PC-3 (cell line): ENCODE results near the gene TM2D1.

Experiments
- EZH2 ChIP-seq: fragments of 300-600 bp; sonication (generic); IDR thresholded peaks from one replicate; pipeline ENCODE4 v1.6.1; 2017; ENCODE audit warnings: antibody characterized with exemption, mild to moderate bottlenecking, low read length; ENCODE audit not compliant: unreplicated experiment
- EZH2phosphoT487 ChIP-seq: fragments of 300-600 bp; sonication (generic); IDR thresholded peaks from 2 replicates; pipeline ENCODE4 v1.6.1; 2018; ENCODE audit warnings: mild to moderate bottlenecking, antibody characterized with exemption, low read length, borderline replicate concordance
- TF ChIP-seq, protein P1 (sequence below): fragments of 300-600 bp; sonication (generic); conservative IDR thresholded peaks from 2 replicates; pipeline ENCODE4 v1.5.1; 2017; ENCODE audit warnings: antibody characterized with exemption, low read depth, mild to moderate bottlenecking, low read length

DNA sequence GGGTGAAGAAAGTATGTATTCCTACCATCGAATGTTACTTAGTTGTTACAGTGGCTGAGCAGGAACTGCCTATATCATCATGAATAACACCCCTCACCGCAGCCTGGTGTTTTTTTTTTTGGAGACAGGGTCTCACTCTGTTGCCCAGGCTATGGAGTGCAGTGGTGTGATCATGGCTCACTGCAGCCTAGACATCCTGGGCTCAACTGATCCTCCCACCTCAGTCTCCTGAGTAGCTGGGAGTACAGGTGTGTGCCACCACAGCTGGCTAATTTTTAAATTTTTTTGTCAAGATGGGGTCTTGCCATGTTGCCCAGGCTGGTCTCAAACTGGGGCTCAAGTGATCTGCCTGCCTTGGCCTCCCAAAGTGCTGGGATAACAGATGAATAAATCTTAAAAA, 24.6 kb upstream of the TM2D1 start:
- TF ChIP-seq, protein P1, sequence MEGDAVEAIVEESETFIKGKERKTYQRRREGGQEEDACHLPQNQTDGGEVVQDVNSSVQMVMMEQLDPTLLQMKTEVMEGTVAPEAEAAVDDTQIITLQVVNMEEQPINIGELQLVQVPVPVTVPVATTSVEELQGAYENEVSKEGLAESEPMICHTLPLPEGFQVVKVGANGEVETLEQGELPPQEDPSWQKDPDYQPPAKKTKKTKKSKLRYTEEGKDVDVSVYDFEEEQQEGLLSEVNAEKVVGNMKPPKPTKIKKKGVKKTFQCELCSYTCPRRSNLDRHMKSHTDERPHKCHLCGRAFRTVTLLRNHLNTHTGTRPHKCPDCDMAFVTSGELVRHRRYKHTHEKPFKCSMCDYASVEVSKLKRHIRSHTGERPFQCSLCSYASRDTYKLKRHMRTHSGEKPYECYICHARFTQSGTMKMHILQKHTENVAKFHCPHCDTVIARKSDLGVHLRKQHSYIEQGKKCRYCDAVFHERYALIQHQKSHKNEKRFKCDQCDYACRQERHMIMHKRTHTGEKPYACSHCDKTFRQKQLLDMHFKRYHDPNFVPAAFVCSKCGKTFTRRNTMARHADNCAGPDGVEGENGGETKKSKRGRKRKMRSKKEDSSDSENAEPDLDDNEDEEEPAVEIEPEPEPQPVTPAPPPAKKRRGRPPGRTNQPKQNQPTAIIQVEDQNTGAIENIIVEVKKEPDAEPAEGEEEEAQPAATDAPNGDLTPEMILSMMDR = no peak
- TF ChIP-seq EZH2 (no peak), EZH2phosphoT487 (no peak)
